ENCODE measurements around the gene ZNF780B.

GRCh38 chr19:39996811-39997637 is 59.0 kb downstream of the ZNF780B start, which contains the start of gene ZNF546:
- TF ChIP-seq ZFP3 (CRISPR knock-in tag; IDR thresholded peaks at IDR 0.05) (no peak), TSHZ2 (CRISPR knock-in tag; IDR thresholded peaks at IDR 0.05) (no peak), PATZ1 (CRISPR knock-in tag; IDR thresholded peaks at IDR 0.05; ENCODE audit: borderline replicate concordance) (no peak)
